H9 (cell line): Measurements from ENCODE around the gene DUS4L. TPM values are rescaled to one million over a fixed set of nuclear protein-coding genes. Genes with fewer than 3 reads are reported as not detected.
A peak's percentile ranks its signal among the peaks of the same experiment; 100 is the strongest.

Experiments
- DNase-seq: peaks from one replicate; pipeline ENCODE4 v3.0.0-alpha.2; 2017
- H2AFZ ChIP-seq: one replicate; pipeline ENCODE4 v1.6.1; 2013; ENCODE audit warnings: mild to moderate bottlenecking, low read length, control low read depth, moderate library complexity
- H2AK5ac ChIP-seq: 2 replicates; pipeline ENCODE4 v1.6.1; 2013; ENCODE audit warnings: low read length, control low read depth, mixed read lengths; ENCODE audit not compliant: insufficient read length
- H2BK120ac ChIP-seq: one replicate; pipeline ENCODE4 v1.6.1; 2013; ENCODE audit warnings: low read depth, mild to moderate bottlenecking, low read length, control low read depth, inconsistent platforms; ENCODE audit not compliant: poor library complexity, severe bottlenecking
- H2BK12ac ChIP-seq: 2 replicates; pipeline ENCODE4 v1.6.1; 2013; ENCODE audit warnings: low read length, control low read depth, mixed read lengths, low read depth; ENCODE audit not compliant: insufficient read length
- H2BK15ac ChIP-seq: 2 replicates; pipeline ENCODE4 v1.6.1; 2013; ENCODE audit warnings: low read depth, low read length, control low read depth
- H2BK20ac ChIP-seq: one replicate; pipeline ENCODE4 v1.6.1; 2013; ENCODE audit warnings: low read depth, mild to moderate bottlenecking, low read length, control low read depth, inconsistent platforms; ENCODE audit not compliant: poor library complexity, severe bottlenecking
- H2BK5ac ChIP-seq: 2 replicates; pipeline ENCODE4 v1.6.1; 2013; ENCODE audit warnings: low read length, control low read depth, mixed read lengths; ENCODE audit not compliant: insufficient read length
- H3K14ac ChIP-seq: 2 replicates; pipeline ENCODE4 v1.6.1; 2013; ENCODE audit warnings: low read length, control low read depth; ENCODE audit not compliant: insufficient read depth
- H3K18ac ChIP-seq: 2 replicates; pipeline ENCODE4 v1.6.1; 2013; ENCODE audit warnings: low read depth, mild to moderate bottlenecking, mixed read lengths, low read length, control low read depth; ENCODE audit not compliant: insufficient read length
- H3K23ac ChIP-seq: 2 replicates; pipeline ENCODE4 v1.6.1; 2013; ENCODE audit warnings: low read length, control low read depth, mixed read lengths, low read depth; ENCODE audit not compliant: insufficient read length
- H3K23me2 ChIP-seq: 2 replicates; pipeline ENCODE4 v1.6.1; 2013; ENCODE audit warnings: low read depth, mild to moderate bottlenecking, mixed read lengths, low read length, control low read depth; ENCODE audit not compliant: insufficient read length, poor library complexity, severe bottlenecking
- H3K27ac ChIP-seq: 2 replicates; pipeline ENCODE4 v1.5.1; 2013; ENCODE audit warnings: low read length, control low read depth, mixed read lengths, low read depth; ENCODE audit not compliant: insufficient read length
- H3K27me3 ChIP-seq: 2 replicates; pipeline ENCODE4 v1.6.1; 2013; ENCODE audit warnings: low read length, control low read depth, inconsistent platforms; ENCODE audit not compliant: insufficient read depth
- H3K4ac ChIP-seq: 2 replicates; pipeline ENCODE4 v1.6.1; 2013; ENCODE audit warnings: low read depth, mild to moderate bottlenecking, control low read depth, inconsistent platforms, low read length, moderate library complexity
- H3K4me1 ChIP-seq: 2 replicates; pipeline ENCODE4 v1.6.1; 2013; ENCODE audit warnings: low read length, control low read depth, inconsistent platforms; ENCODE audit not compliant: insufficient read depth
- H3K4me2 ChIP-seq: 2 replicates; pipeline ENCODE4 v1.6.1; 2013; ENCODE audit warnings: low read length, control low read depth, mixed read lengths; ENCODE audit not compliant: insufficient read length, insufficient read depth
- H3K56ac ChIP-seq: 2 replicates; pipeline ENCODE4 v1.6.1; 2013; ENCODE audit warnings: low read depth, mild to moderate bottlenecking, mixed read lengths, low read length, control low read depth; ENCODE audit not compliant: insufficient read length
- H3K79me1 ChIP-seq: 2 replicates; pipeline ENCODE4 v1.6.1; 2013; ENCODE audit warnings: low read depth, mild to moderate bottlenecking, moderate library complexity, low read length, control low read depth, inconsistent platforms; ENCODE audit not compliant: insufficient read depth, poor library complexity, severe bottlenecking
- H3K79me2 ChIP-seq: 2 replicates; pipeline ENCODE4 v1.6.1; 2013; ENCODE audit warnings: low read length, control low read depth, inconsistent platforms; ENCODE audit not compliant: insufficient read depth
- H3K9ac ChIP-seq: 2 replicates; pipeline ENCODE4 v1.6.1; 2013; ENCODE audit warnings: low read length, control low read depth, mixed read lengths; ENCODE audit not compliant: insufficient read length; ENCODE audit errors: extremely low read depth
- H3K9me3 ChIP-seq: one replicate; pipeline ENCODE4 v1.6.1; 2013; ENCODE audit warnings: low read depth, low read length, inconsistent platforms; ENCODE audit not compliant: control insufficient read depth
- H3T11ph ChIP-seq: one replicate; pipeline ENCODE4 v1.6.1; 2013; ENCODE audit warnings: mild to moderate bottlenecking, low read length, control low read depth, inconsistent platforms
- H4K20me1 ChIP-seq: one replicate; pipeline ENCODE4 v1.6.1; 2013; ENCODE audit not compliant: control insufficient read depth, insufficient read length, insufficient read depth
- H4K5ac ChIP-seq: 2 replicates; pipeline ENCODE4 v1.6.1; 2013; ENCODE audit warnings: low read depth, mild to moderate bottlenecking, mixed read lengths, low read length, control low read depth; ENCODE audit not compliant: insufficient read length
- H4K8ac ChIP-seq: replicated peaks from 2 replicates; pipeline ENCODE4 v1.6.1; 2013; ENCODE audit warnings: low read length, control low read depth, mixed read lengths, low read depth; ENCODE audit not compliant: insufficient read length
- H4K91ac ChIP-seq: 2 replicates; pipeline ENCODE4 v1.6.1; 2013; ENCODE audit warnings: low read depth, mild to moderate bottlenecking, moderate library complexity, mixed read lengths, low read length, control low read depth; ENCODE audit not compliant: insufficient read length
- H3K27ac Mint-ChIP-seq, 3 experiments: 2 replicates in 2 of 3; 3 replicates in 1 of 3; pipeline ENCODE4 v1.8.0; 2020 to 2021; ENCODE audit warnings: mixed read lengths in 3 of 3, mild to moderate bottlenecking in 1 of 3, moderate library complexity in 1 of 3
- H3K27me3 Mint-ChIP-seq: 2 replicates; pipeline ENCODE4 v1.8.0; 2021; ENCODE audit warnings: low read depth, mild to moderate bottlenecking, moderate library complexity, mixed read lengths
- H3K36me3 Mint-ChIP-seq, 3 experiments: 2 replicates in 2 of 3; 3 replicates in 1 of 3; pipeline ENCODE4 v1.8.0; 2020 to 2021; ENCODE audit warnings: low read depth in 3 of 3, mixed read lengths in 3 of 3; ENCODE audit not compliant: insufficient read depth in 1 of 3
- H3K4me1 Mint-ChIP-seq, 2 experiments: 2 replicates each; pipeline ENCODE4 v1.8.0; 2020; ENCODE audit warnings: mixed read lengths in 2 of 2
- H3K4me3 Mint-ChIP-seq, 2 experiments: 2 replicates in 1 of 2; 3 replicates in 1 of 2; pipeline ENCODE4 v1.8.0; 2020 to 2021; ENCODE audit warnings: mild to moderate bottlenecking in 2 of 2, mixed read lengths in 2 of 2, moderate library complexity in 1 of 2
- H3K9me3 Mint-ChIP-seq, 2 experiments: 2 replicates in 1 of 2; 3 replicates in 1 of 2; pipeline ENCODE4 v1.8.0; 2020; ENCODE audit warnings: mild to moderate bottlenecking in 2 of 2, mixed read lengths in 2 of 2, moderate library complexity in 1 of 2
- CTCF ChIP-seq: fragments of 200-600 bp; sonication (generic); conservative IDR thresholded peaks from 3 replicates; pipeline ENCODE4 v1.8.0; 2021; ENCODE audit warnings: antibody characterized with exemption, mild to moderate bottlenecking
- total RNA-seq: library from RNA; stranded (reverse); gene quantifications from 2 replicates; pipeline ENCODE4 v1.2.1, GENCODE V29; 2021

DUS4L gene
- total RNA-seq, 1 experiment from 2014 or later: 10.8 TPM

- H4K91ac ChIP-seq: no peak overlapping the region
- H3K4ac ChIP-seq: no peak overlapping the region
- H3K9me3 Mint-ChIP-seq: 0 out of 5 replicates have a peak, but pooled peaks cover 0 to 5% of the 10 kb centered on the region in 2 experiments
- H3K27ac Mint-ChIP-seq: peak overlapping the region in 1 of 3 experiments; percentile 46; a peak in 1 of 7 replicates
- no peak overlapping the region for H3K9ac ChIP-seq
- H2BK12ac ChIP-seq: no peak overlapping the region
- H3K27me3 Mint-ChIP-seq: no peaks in the 10 kb centered on the region
- H3K79me2 ChIP-seq: no peaks in the 10 kb centered on the region; the same call in 1 of the 2 replicates
- no peak overlapping the region for H2BK15ac ChIP-seq
- no peak overlapping the region for H3K14ac ChIP-seq
- TF ChIP-seq CTCF: no peak
- no peak overlapping the region for H4K8ac ChIP-seq
- H2AFZ ChIP-seq: no peak overlapping the region
- no peak overlapping the region for H2BK120ac ChIP-seq
- no peak overlapping the region for H2AK5ac ChIP-seq
- no peak overlapping the region for H3T11ph ChIP-seq
- H4K20me1 ChIP-seq: no peaks in the 10 kb centered on the region
- H3K36me3 Mint-ChIP-seq: peaks cover 12 to 22% (median 13%) of the 10 kb centered on the region in 3 experiments
- no peak overlapping the region for H3K4me3 Mint-ChIP-seq
- H3K4me1 ChIP-seq: no peaks in the 10 kb centered on the region; the same call in 1 of the 2 replicates
- no peaks in the 10 kb centered on the region for H3K23me2 ChIP-seq
- no peak overlapping the region for H3K18ac ChIP-seq
- H3K79me1 ChIP-seq: no peaks in the 10 kb centered on the region
- no peaks in the 10 kb centered on the region for H3K27me3 ChIP-seq
- H3K9me3 ChIP-seq: no peaks in the 10 kb centered on the region
- H3K4me1 Mint-ChIP-seq: peaks cover 11 to 13% of the 10 kb centered on the region in 2 experiments
- H3K56ac ChIP-seq: no peak overlapping the region
- no peak for DNase-seq
- H3K23ac ChIP-seq: no peak overlapping the region
- H2BK20ac ChIP-seq: no peak overlapping the region
- no peak overlapping the region for H2BK5ac ChIP-seq
- no peak overlapping the region for H3K27ac ChIP-seq
- H4K5ac ChIP-seq: no peak overlapping the region
- H3K4me2 ChIP-seq: no peak overlapping the region
These were observed 33.0 kb upstream of the DUS4L start for GRCh38 chr7:107530751-107531150.
